ENCODE results near the gene COL5A2.
A peak's percentile ranks its signal among the peaks of the same experiment; 100 is the strongest.

Gene COL5A2

DNA sequence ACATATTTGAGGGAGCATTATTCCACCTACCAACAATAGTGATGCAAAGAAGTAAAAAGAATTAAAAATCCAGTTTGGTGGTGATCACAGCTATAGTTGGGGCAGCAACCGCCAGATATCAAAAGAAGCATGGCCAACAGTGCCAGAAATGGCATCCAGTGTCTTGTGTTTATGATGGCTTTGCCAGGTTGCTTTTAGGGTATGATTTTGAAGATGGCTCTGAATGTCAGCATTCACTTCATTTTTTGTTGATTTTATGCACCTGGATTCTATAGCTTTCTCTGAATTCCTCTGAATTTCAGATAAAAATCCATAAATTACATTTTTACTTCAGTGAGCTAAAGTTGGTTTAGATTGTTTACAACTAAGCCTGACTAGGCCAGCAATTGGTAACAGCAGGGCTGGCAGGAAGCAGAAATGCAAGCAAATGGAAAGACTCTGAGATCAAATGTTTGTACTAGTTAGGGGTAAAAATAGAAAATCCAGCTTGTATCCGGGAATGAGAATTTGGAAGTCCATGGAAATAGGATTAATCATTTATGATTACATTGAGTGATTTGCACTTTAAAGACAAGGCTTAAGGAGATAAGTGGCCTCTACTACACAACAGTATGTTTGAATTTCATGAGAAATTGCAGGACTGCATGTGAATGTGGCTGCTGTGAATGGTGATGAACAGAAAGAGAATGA, 165.0 kb downstream of the COL5A2 start:
- TF ChIP-seq, protein P1, sequence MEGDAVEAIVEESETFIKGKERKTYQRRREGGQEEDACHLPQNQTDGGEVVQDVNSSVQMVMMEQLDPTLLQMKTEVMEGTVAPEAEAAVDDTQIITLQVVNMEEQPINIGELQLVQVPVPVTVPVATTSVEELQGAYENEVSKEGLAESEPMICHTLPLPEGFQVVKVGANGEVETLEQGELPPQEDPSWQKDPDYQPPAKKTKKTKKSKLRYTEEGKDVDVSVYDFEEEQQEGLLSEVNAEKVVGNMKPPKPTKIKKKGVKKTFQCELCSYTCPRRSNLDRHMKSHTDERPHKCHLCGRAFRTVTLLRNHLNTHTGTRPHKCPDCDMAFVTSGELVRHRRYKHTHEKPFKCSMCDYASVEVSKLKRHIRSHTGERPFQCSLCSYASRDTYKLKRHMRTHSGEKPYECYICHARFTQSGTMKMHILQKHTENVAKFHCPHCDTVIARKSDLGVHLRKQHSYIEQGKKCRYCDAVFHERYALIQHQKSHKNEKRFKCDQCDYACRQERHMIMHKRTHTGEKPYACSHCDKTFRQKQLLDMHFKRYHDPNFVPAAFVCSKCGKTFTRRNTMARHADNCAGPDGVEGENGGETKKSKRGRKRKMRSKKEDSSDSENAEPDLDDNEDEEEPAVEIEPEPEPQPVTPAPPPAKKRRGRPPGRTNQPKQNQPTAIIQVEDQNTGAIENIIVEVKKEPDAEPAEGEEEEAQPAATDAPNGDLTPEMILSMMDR (conservative IDR thresholded peaks at IDR 0.05; ENCODE audit: control insufficient read depth, insufficient read depth, low read depth, low read length), result no peak
- no peak overlapping the region for H3K4me3 ChIP-seq (ENCODE audit: control insufficient read depth, low read depth, low read length)
- DNase-seq (ENCODE audit: low read depth), result peak; percentile 65

DNA sequence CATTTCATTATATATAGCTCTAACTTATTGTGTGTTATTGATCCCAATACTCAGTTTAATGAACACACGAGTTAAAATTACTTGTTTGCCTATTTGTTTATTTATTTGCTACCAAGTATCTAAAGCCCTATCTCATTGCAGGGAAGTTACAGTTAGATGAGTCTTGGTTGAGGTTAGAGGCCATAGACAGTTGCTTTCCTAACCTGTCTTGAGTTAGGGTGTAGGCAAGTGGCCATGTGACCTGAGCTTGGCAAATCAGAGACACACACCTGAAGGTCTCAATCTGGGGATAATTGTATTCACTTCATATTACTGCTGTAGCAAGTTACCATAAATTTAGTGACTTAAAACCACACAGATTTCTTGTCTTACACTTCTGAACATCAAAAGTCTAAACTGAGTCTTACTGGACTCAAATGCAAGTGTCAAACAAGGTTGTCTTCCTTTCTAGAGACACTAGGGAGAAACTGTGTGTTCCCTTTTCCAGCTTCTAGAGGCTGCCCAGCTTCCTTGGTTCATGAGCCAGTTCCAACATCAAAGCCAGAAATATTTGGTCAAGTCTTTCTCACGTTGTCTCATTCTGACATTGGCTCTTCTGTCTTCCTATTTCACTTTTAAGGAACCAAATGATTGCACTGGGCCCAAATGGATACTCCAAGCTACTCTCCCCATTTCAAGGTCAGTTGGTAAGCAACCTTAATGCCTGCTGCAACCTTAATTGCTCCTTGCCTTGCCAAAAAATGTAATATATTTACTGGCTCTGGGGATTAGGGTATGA, 165.7 kb downstream of the COL5A2 start:
- DNase-seq (ENCODE audit: low read depth), result peak; percentile 74
- no peak overlapping the region for H3K4me3 ChIP-seq (ENCODE audit: control insufficient read depth, low read depth, low read length)
- TF ChIP-seq, protein P1 (conservative IDR thresholded peaks at IDR 0.05; ENCODE audit: control insufficient read depth, insufficient read depth, low read depth, low read length), result no peak

DNA sequence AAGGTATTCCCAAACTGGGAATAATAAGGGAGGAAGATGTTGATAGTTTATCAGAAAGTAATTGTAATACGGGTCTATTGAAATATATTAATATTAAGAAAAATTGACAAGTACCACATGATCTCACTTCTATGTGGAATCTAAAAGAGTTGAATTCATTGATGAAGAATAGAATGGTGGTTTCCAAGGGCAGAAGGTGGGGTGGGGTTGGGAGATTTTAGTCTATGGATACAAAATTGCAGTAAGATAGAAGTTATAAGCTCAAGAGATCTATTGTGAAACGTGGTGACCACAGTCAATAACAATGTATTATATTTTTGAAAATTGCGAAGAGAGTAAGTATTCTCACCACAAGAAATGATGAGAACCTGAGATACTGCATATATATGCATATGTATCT, 166.5 kb downstream of the COL5A2 start:
- peak; percentile 57 for DNase-seq (ENCODE audit: low read depth)
- H3K4me3 ChIP-seq (ENCODE audit: control insufficient read depth, low read depth, low read length), result no peak overlapping the region
- TF ChIP-seq, protein P1 (conservative IDR thresholded peaks at IDR 0.05; ENCODE audit: control insufficient read depth, insufficient read depth, low read depth, low read length), result no peak

DNA sequence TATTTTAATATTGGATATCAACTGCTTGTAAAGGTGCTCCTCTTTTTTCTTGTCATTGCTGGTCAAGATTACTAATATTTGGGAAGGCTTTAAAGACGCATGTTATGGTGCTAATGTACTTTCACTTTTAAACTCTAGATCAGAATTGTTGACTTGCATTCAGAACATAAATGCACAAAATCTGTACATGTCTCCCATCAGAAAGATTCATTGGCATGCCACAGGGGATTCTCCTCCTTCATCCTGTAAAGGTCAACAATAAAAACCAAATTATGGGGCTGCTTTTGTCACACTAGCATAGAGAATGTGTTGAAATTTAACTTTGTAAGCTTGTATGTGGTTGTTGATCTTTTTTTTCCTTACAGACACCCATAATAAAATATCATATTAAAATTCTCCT, 167.2 kb downstream of the COL5A2 start:
- TF ChIP-seq, protein P1 (conservative IDR thresholded peaks at IDR 0.05; ENCODE audit: control insufficient read depth, insufficient read depth, low read depth, low read length), result no peak
- no peak overlapping the region for H3K4me3 ChIP-seq (ENCODE audit: control insufficient read depth, low read depth, low read length)
- no peak for DNase-seq (ENCODE audit: low read depth)

DNA sequence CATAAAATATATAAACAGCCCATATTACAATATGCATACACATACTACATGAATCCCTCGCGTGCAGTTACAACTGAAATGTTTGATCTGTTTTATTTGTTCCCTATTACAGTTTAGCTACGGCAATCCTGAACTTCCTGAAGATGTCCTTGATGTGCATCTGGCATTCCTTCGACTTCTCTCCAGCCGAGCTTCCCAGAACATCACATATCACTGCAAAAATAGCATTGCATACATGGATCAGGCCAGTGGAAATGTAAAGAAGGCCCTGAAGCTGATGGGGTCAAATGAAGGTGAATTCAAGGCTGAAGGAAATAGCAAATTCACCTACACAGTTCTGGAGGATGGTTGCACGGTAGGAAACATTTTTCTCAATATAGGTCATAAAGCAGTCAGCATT, 169.0 kb downstream of the COL5A2 start:
- TF ChIP-seq, protein P1 (conservative IDR thresholded peaks at IDR 0.05; ENCODE audit: control insufficient read depth, insufficient read depth, low read depth, low read length), result no peak
- H3K4me3 ChIP-seq (ENCODE audit: control insufficient read depth, low read depth, low read length), result no peak overlapping the region
- DNase-seq (ENCODE audit: low read depth), result no peak

DNA sequence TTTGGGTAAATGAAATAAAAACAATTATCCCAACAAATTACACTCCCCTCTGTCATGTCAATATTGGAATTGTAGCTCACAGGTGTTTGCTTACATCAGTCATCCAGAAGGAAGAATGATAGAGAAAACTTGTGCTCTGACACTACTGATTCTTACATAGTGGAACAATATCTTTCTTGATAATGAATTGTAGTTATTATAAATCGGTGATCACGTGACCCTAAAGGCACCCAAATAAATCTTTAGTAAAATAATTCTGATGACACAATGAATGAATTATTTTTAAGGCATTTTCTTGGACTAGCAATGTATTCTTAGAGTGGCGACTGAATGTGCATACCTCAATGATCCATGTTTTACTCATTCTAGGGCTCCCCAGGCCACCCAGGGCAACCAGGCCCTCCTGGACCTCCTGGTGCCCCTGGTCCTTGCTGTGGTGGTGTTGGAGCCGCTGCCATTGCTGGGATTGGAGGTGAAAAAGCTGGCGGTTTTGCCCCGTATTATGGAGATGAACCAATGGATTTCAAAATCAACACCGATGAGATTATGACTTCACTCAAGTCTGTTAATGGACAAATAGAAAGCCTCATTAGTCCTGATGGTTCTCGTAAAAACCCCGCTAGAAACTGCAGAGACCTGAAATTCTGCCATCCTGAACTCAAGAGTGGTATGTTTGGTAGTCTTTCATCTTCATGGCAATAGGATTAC, 170.9 kb downstream of the COL5A2 start:
- no peak for DNase-seq (ENCODE audit: low read depth)
- TF ChIP-seq, protein P1 (conservative IDR thresholded peaks at IDR 0.05; ENCODE audit: control insufficient read depth, insufficient read depth, low read depth, low read length), result no peak
- H3K4me3 ChIP-seq (ENCODE audit: control insufficient read depth, low read depth, low read length), result no peak overlapping the region
